Kidney (tissue), 14 donors: ENCODE measurements around the gene HTR3A. TPM values are rescaled to one million over a fixed set of nuclear protein-coding genes. Genes with fewer than 3 reads are reported as not detected.

Experiments
- DNase-seq, 5 donors: peaks; one replicate each; pipeline ENCODE4 v3.0.0-alpha.2; 2013 to 2020
- FAIRE-seq: peaks from 2 replicates; lab custom pipeline; 2012; peaks lifted over from hg19 to GRCh38; lab: Jason Lieb, UNC
- H3K27ac ChIP-seq, 2 donors: one replicate each; pipeline ENCODE4 v1.7.0; 2013; ENCODE audit warnings: low read depth in 2 of 2, low read length in 2 of 2, inconsistent platforms in 1 of 2
- H3K27me3 ChIP-seq: one replicate; pipeline ENCODE4 v1.7.1; 2013; ENCODE audit warnings: low read length, inconsistent platforms; ENCODE audit not compliant: control insufficient read depth, insufficient read depth
- H3K36me3 ChIP-seq, 3 donors: one replicate each; pipeline versions ENCODE4 v1.7.0 to v1.7.1; 2013; ENCODE audit warnings: low read length in 3 of 3, control low read depth in 1 of 3, inconsistent platforms in 1 of 3; ENCODE audit not compliant: insufficient read depth in 3 of 3, control insufficient read depth in 2 of 3
- H3K4me1 ChIP-seq, 3 donors: one replicate each; pipeline versions ENCODE4 v1.7.0 to v1.7.1; 2013; ENCODE audit warnings: low read length in 3 of 3, inconsistent platforms in 1 of 3, low read depth in 1 of 3; ENCODE audit not compliant: control insufficient read depth in 2 of 3, insufficient read depth in 2 of 3
- H3K4me3 ChIP-seq, 3 donors: one replicate each; pipeline versions ENCODE4 v1.7.0 to v1.8.1; 2013; ENCODE audit warnings: low read length in 3 of 3, control low read depth in 1 of 3, inconsistent platforms in 1 of 3
- H3K9ac ChIP-seq, 3 donors: one replicate each; pipeline versions ENCODE4 v1.7.0 to v1.7.1; 2013; ENCODE audit warnings: low read length in 3 of 3, control low read depth in 1 of 3, inconsistent platforms in 1 of 3
- H3K9me3 ChIP-seq, 3 donors: one replicate each; pipeline versions ENCODE4 v1.7.0 to v1.7.1; 2013; ENCODE audit warnings: low read length in 3 of 3, control low read depth in 1 of 3, inconsistent platforms in 1 of 3; ENCODE audit not compliant: control insufficient read depth in 2 of 3, insufficient read depth in 1 of 3
- intact Hi-C: fragments of 100-400 bp; cut with DNase I; formaldehyde crosslinking; loops from one replicate; pipeline ENCODE4 v1.11.1; 2022
- polyA plus RNA-seq: library from polyadenylated mRNA; stranded (reverse); fragments of 350-450 nt; fragmentation: Illumina TruSeq; extraction: RNeasy Lipid Tissue Mini Kit (QIAGEN cat#74804); gene quantifications from one replicate; pipeline ENCODE4 v1.2.3, GENCODE V29; 2014; ENCODE audit warnings: low read depth, low replicate concordance; ENCODE audit not compliant: insufficient read depth
- total RNA-seq: library from RNA; stranded (reverse); fragmentation: NEBNext Ultra II Directional; extraction: Animal tissue kit (Norgen Biotek cat#: 25700); gene quantifications from one replicate; pipeline ENCODE4 v1.2.1, GENCODE V29; 2021
- TF ChIP-seq, protein P1 (sequence below): IDR thresholded peaks from 3 replicates; pipeline ENCODE4 v1.5.1; 2012; ENCODE audit warnings: mild to moderate bottlenecking, moderate library complexity, borderline replicate concordance; ENCODE audit not compliant: insufficient read depth; ENCODE audit errors: extremely low read depth
- donor health status: control.
- donor health status: control.
- donor health status: control.
- donor health status: control.
- donor health status: control.
- donor health status: DM: yes; HTN: yes; CAD: no.
- donor health status: Normal renal cell carcinoma (clear cell type).

HTR3A gene
- total and polyA plus RNA-seq, 2 donors from 2014 or later, result 1.1 TPM; not detected in 1

DNA sequence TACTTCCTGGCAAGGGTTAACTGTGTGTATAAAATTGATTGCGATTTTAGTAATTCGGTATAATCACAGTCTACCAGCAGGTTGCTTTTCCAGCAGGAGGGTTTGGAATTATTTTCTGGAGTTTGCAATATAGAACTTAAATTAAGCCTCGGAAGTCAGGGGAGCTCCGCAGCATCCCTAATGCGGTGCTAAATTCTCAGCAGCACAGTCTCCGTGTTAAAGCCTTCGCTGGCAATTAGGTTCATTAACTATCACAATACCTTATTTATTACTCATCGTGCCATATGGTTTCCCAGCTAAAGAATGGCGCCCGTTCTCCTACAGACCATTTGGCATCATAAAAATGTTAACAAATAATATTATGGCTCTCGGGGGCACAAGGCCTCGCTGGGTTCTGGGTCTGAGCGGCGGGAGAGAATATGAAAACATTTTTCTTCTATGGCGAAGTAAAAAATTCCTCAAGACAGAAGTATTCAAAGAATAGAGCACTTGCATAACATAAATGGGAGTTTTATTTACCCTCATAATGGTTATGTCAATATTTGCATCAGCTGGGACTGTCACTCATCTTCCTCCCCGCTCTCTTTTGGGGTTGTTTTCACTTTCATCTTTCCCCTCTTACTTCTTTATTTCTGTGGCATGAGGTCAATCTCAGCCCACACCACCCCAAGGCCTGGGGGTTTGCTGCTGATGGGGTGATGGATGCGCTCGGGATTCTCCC, 56.5 kb downstream of the HTR3A start:
- H3K27me3 ChIP-seq, result no peaks in the 10 kb centered on the region
- intact Hi-C loops, result loop anchor here (10.0 kb wide), 1 partner anchor 233 kb away; no protein-coding TSS in a partner anchor
- H3K27ac ChIP-seq, result no peak overlapping the region
- DNase-seq, result no peak
- no peak overlapping the region for H3K4me3 ChIP-seq
- peaks cover 0 to 6% (median under 1%) of the 10 kb centered on the region in 3 donors for H3K4me1 ChIP-seq
- TF ChIP-seq, protein P1, sequence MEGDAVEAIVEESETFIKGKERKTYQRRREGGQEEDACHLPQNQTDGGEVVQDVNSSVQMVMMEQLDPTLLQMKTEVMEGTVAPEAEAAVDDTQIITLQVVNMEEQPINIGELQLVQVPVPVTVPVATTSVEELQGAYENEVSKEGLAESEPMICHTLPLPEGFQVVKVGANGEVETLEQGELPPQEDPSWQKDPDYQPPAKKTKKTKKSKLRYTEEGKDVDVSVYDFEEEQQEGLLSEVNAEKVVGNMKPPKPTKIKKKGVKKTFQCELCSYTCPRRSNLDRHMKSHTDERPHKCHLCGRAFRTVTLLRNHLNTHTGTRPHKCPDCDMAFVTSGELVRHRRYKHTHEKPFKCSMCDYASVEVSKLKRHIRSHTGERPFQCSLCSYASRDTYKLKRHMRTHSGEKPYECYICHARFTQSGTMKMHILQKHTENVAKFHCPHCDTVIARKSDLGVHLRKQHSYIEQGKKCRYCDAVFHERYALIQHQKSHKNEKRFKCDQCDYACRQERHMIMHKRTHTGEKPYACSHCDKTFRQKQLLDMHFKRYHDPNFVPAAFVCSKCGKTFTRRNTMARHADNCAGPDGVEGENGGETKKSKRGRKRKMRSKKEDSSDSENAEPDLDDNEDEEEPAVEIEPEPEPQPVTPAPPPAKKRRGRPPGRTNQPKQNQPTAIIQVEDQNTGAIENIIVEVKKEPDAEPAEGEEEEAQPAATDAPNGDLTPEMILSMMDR, result no peak
- no peak overlapping the region for H3K9ac ChIP-seq
- no peak for FAIRE-seq
- no peaks in the 10 kb centered on the region for H3K9me3 ChIP-seq
- no peaks in the 10 kb centered on the region for H3K36me3 ChIP-seq

DNA sequence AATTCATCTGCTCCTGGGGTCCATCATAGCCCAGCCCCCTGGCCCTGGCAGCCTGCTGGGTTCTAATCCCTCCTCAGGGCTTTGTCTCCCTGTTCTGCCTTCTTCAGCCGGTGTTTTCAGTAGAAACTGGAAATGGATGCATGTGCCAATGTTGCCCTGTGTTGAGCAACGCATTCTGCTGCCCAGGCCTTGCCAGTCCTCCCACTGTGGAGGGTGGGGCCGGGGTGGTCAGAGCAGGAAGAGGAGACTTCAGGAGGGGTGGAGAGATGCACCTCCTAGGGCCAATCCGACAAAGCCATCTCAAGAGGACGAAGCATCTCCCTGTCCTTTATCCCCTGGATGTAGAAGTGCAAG, 57.0 kb downstream of the HTR3A start:
- no peaks in the 10 kb centered on the region for H3K9me3 ChIP-seq
- no peak overlapping the region for H3K4me3 ChIP-seq
- no peaks in the 10 kb centered on the region for H3K27me3 ChIP-seq
- H3K9ac ChIP-seq, result no peak overlapping the region
- H3K4me1 ChIP-seq, result peaks cover 0 to 6% (median 5%) of the 10 kb centered on the region in 3 donors
- no peak overlapping the region for H3K27ac ChIP-seq
- no peaks in the 10 kb centered on the region for H3K36me3 ChIP-seq
- FAIRE-seq (no peak), DNase-seq (no peak)
- intact Hi-C loops, result loop anchor here (10.0 kb wide), 1 partner anchor 233 kb away; no protein-coding TSS in a partner anchor
- TF ChIP-seq, protein P1, result no peak

DNA sequence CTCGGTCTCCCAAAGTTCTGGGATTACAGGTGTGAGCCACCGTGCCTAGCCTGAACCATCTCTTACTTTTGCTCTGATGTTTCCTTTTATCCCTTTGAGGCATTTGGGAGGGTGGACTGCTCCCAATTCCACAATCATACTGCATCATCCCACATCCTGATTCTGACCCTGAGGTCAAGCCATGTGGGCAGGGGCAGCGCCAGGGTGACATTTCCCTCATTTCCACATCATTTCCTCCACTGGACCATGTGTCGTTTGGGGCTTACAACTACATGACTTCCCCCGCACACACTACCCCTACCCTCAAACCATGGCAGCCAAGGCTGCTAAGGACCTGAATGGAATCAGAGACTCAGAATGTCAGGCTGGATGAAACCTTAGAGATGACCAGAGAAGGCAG, 58.2 kb downstream of the HTR3A start:
- TF ChIP-seq, protein P1, result no peak
- peaks cover 0 to 6% (median 5%) of the 10 kb centered on the region in 3 donors for H3K4me1 ChIP-seq
- H3K9ac ChIP-seq, result no peak overlapping the region
- DNase-seq (no peak), FAIRE-seq (no peak)
- intact Hi-C loops, result loop anchor here (10.0 kb wide), 1 partner anchor 232 kb away; no protein-coding TSS in a partner anchor
- no peaks in the 10 kb centered on the region for H3K27me3 ChIP-seq
- H3K9me3 ChIP-seq, result no peaks in the 10 kb centered on the region
- no peaks in the 10 kb centered on the region for H3K36me3 ChIP-seq
- H3K4me3 ChIP-seq, result no peak overlapping the region
- no peak overlapping the region for H3K27ac ChIP-seq
